ENCODE data around the gene PACS1. TPM values are rescaled to one million over a fixed set of nuclear protein-coding genes. Genes with fewer than 3 reads are reported as not detected.

The PACS1 gene
- polyA plus RNA-seq, 3 donors: 8.1 to 36.8 (median 12.4) TPM

DNA sequence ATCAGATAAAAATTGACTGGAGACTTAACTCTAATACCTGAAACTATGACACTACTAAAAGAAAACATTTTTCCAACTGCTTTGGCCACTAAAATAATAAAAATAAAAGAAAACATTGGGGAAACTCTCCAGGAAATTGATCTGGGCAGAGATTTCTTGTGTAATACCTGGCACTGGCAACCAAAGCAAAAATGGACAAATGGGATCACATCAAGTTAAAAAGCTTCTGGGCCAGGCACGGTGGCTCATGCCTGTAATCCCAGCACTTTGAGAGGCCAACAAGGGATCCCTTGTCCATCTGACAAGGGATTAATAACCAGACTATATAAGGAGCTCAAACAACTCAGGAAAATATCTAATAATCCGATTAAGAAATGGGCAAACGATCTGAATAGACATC, 133.8 kb downstream of the PACS1 start:
- H3K4me3 Mint-ChIP-seq: no peak overlapping the region

DNA sequence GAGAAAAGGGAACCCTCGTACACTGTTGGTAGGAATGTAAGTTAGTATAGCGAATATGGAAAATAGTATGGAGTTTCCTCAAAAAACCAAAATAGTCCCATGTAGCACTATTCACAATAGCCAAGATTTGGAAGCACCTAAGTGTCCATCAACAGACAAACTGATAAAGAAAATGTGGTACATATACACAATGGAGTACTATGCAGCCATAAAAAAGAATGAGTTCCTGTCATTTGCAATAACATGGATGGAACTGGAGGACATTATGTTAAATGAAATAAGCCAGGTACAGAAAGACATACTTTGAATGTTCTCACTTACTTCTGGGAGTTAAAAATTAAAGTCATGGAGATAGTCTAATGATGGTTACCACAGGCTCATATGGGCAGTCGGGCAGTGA, 134.3 kb downstream of the PACS1 start:
- Histone ChIP-seq H3K4me3 (replicated peaks in 1 of 3; ENCODE audit: low read depth in 2 of 3, low read length in 3 of 3) (no peak overlapping the region), H3K4me2 (replicated peaks; ENCODE audit: extremely low read depth, low read length, poor library complexity, severe bottlenecking) (no peak overlapping the region), H3K27ac (ENCODE audit: low read depth in 1 of 2, low read length in 2 of 2) (no peak overlapping the region), H4K20me1 (ENCODE audit: insufficient read depth, low read length) (peaks cover 5% of the 10 kb centered on the region), H3K4me1 (ENCODE audit: control insufficient read depth in 1 of 2, insufficient read depth in 2 of 2, low read length in 2 of 2) (peaks cover 6 to 7% of the 10 kb centered on the region in 2 donors), H3K9ac (ENCODE audit: insufficient read depth, low read length, poor library complexity, severe bottlenecking) (no peak overlapping the region), H3K27me3 (ENCODE audit: control insufficient read depth in 2 of 2, insufficient read depth in 2 of 2, low read length in 2 of 2) (no peaks in the 10 kb centered on the region), H2AFZ (ENCODE audit: insufficient read depth, low read depth, low read length, poor library complexity, severe bottlenecking) (no peak overlapping the region), H3K79me2 (ENCODE audit: insufficient read depth, low read length) (no peaks in the 10 kb centered on the region), H3K36me3 (replicated peaks in 1 of 2; ENCODE audit: control insufficient read depth in 1 of 2, insufficient read depth in 2 of 2, low read length in 2 of 2) (peaks cover under 1 to 2% of the 10 kb centered on the region in 2 donors), H3K9me3 (replicated peaks in 1 of 2; ENCODE audit: control insufficient read depth in 1 of 2, insufficient read depth in 1 of 2, low read length in 2 of 2) (peaks cover 16 to 20% of the 10 kb centered on the region in 2 donors)
- Mint-ChIP-seq H3K9me3 (peaks cover 9 to 29% (median 26%) of the 10 kb centered on the region in 7 donors), H3K36me3 (peaks cover 3 to 12% of the 10 kb centered on the region in 2 donors), H3K4me3 (no peak overlapping the region), H3K27ac (peak overlapping the region in 1 of 7 donors; percentile 14), H3K27me3 (ENCODE audit: low read depth in 3 of 3) (peaks cover 0 to 1% (median 0%) of the 10 kb centered on the region in 3 donors), H3K4me1 (peaks cover 7% of the 10 kb centered on the region)
- intact Hi-C loops (cut with micrococcal nuclease): no loop called here
- no peak for DNase-seq
- no CpG with 5 or more reads among the region's 3 CpGs for WGBS (ENCODE audit: insufficient coverage)
- TF ChIP-seq, protein P1, sequence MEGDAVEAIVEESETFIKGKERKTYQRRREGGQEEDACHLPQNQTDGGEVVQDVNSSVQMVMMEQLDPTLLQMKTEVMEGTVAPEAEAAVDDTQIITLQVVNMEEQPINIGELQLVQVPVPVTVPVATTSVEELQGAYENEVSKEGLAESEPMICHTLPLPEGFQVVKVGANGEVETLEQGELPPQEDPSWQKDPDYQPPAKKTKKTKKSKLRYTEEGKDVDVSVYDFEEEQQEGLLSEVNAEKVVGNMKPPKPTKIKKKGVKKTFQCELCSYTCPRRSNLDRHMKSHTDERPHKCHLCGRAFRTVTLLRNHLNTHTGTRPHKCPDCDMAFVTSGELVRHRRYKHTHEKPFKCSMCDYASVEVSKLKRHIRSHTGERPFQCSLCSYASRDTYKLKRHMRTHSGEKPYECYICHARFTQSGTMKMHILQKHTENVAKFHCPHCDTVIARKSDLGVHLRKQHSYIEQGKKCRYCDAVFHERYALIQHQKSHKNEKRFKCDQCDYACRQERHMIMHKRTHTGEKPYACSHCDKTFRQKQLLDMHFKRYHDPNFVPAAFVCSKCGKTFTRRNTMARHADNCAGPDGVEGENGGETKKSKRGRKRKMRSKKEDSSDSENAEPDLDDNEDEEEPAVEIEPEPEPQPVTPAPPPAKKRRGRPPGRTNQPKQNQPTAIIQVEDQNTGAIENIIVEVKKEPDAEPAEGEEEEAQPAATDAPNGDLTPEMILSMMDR (IDR thresholded peaks at IDR 0.05): no peak

More for the DNA sequence above, 133.8 kb downstream of the PACS1 start:
- Histone ChIP-seq H3K4me2 (replicated peaks; ENCODE audit: extremely low read depth, low read length, poor library complexity, severe bottlenecking) (no peak overlapping the region), H3K27me3 (ENCODE audit: control insufficient read depth in 2 of 2, insufficient read depth in 2 of 2, low read length in 2 of 2) (no peaks in the 10 kb centered on the region), H3K9ac (ENCODE audit: insufficient read depth, low read length, poor library complexity, severe bottlenecking) (no peak overlapping the region), H4K20me1 (ENCODE audit: insufficient read depth, low read length) (no peaks in the 10 kb centered on the region), H3K4me1 (ENCODE audit: control insufficient read depth in 1 of 2, insufficient read depth in 2 of 2, low read length in 2 of 2) (peaks cover under 1 to 1% of the 10 kb centered on the region in 2 donors), H3K9me3 (replicated peaks in 1 of 2; ENCODE audit: control insufficient read depth in 1 of 2, insufficient read depth in 1 of 2, low read length in 2 of 2) (peaks cover 16 to 20% of the 10 kb centered on the region in 2 donors), H3K79me2 (ENCODE audit: insufficient read depth, low read length) (no peaks in the 10 kb centered on the region), H3K4me3 (replicated peaks in 1 of 3; ENCODE audit: low read depth in 2 of 3, low read length in 3 of 3) (no peak overlapping the region), H3K27ac (ENCODE audit: low read depth in 1 of 2, low read length in 2 of 2) (no peak overlapping the region), H2AFZ (ENCODE audit: insufficient read depth, low read depth, low read length, poor library complexity, severe bottlenecking) (no peak overlapping the region), H3K36me3 (replicated peaks in 1 of 2; ENCODE audit: control insufficient read depth in 1 of 2, insufficient read depth in 2 of 2, low read length in 2 of 2) (peaks cover 2 to 5% of the 10 kb centered on the region in 2 donors)
- intact Hi-C loops (cut with micrococcal nuclease): no loop called here
- DNase-seq: no peak
- TF ChIP-seq, protein P1 (IDR thresholded peaks at IDR 0.05): no peak
- H3K27ac Mint-ChIP-seq: no peak overlapping the region
- H3K36me3 Mint-ChIP-seq: peaks cover 7 to 17% of the 10 kb centered on the region in 2 donors
- peaks cover 0 to 1% (median 0%) of the 10 kb centered on the region in 3 donors for H3K27me3 Mint-ChIP-seq (ENCODE audit: low read depth in 3 of 3)
- WGBS (ENCODE audit: insufficient coverage): no CpG with 5 or more reads among the region's 3 CpGs
- H3K4me1 Mint-ChIP-seq: peaks cover 2% of the 10 kb centered on the region
- peaks cover 11 to 32% (median 28%) of the 10 kb centered on the region in 7 donors for H3K9me3 Mint-ChIP-seq
